Ishikawa (cell line): ENCODE data around the gene NLRP5.

Experiments
- CEBPB ChIP-seq: IDR thresholded peaks from 2 replicates; pipeline ENCODE4 v1.6.1; 2012
- CREB1 ChIP-seq: IDR thresholded peaks from 2 replicates; pipeline ENCODE4 v1.6.1; 2012; ENCODE audit warnings: low read depth
- EGR1 ChIP-seq: IDR thresholded peaks from 2 replicates; pipeline ENCODE4 v1.6.1; 2012
- EP300 ChIP-seq: IDR thresholded peaks from 2 replicates; pipeline ENCODE4 v1.6.1; 2012; ENCODE audit warnings: borderline replicate concordance
- FOXM1 ChIP-seq: IDR thresholded peaks from 2 replicates; pipeline ENCODE4 v1.6.1; 2012; ENCODE audit warnings: low read depth, borderline replicate concordance
- NFIC ChIP-seq: IDR thresholded peaks from 2 replicates; pipeline ENCODE4 v1.6.1; 2012
- RAD21 ChIP-seq: IDR thresholded peaks from 2 replicates; pipeline ENCODE4 v1.6.1; 2012; ENCODE audit warnings: low read depth
- TAF1 ChIP-seq: IDR thresholded peaks from 2 replicates; pipeline ENCODE4 v1.6.1; 2012; ENCODE audit warnings: low read depth, mild to moderate bottlenecking
- TCF12 ChIP-seq: IDR thresholded peaks from 2 replicates; pipeline ENCODE4 v1.6.1; 2012; ENCODE audit warnings: low read depth
- TEAD4 ChIP-seq: IDR thresholded peaks from 2 replicates; pipeline ENCODE4 v1.6.1; 2012
- YY1 ChIP-seq: IDR thresholded peaks from 2 replicates; pipeline ENCODE4 v1.6.1; 2012; ENCODE audit warnings: low read depth
- ZBTB7A ChIP-seq: IDR thresholded peaks from 2 replicates; pipeline ENCODE4 v1.6.1; 2012; ENCODE audit warnings: low read depth
- TF ChIP-seq, protein P1 (sequence below): IDR thresholded peaks from 2 replicates; pipeline ENCODE4 v1.6.1; 2012; ENCODE audit warnings: low read depth, mild to moderate bottlenecking
- TF ChIP-seq, protein P2 (sequence below): IDR thresholded peaks from 2 replicates; pipeline ENCODE4 v1.6.1; 2012
- TF ChIP-seq, protein P3 (sequence below): IDR thresholded peaks from 2 replicates; pipeline ENCODE4 v1.6.1; 2012

NLRP5 gene

DNA sequence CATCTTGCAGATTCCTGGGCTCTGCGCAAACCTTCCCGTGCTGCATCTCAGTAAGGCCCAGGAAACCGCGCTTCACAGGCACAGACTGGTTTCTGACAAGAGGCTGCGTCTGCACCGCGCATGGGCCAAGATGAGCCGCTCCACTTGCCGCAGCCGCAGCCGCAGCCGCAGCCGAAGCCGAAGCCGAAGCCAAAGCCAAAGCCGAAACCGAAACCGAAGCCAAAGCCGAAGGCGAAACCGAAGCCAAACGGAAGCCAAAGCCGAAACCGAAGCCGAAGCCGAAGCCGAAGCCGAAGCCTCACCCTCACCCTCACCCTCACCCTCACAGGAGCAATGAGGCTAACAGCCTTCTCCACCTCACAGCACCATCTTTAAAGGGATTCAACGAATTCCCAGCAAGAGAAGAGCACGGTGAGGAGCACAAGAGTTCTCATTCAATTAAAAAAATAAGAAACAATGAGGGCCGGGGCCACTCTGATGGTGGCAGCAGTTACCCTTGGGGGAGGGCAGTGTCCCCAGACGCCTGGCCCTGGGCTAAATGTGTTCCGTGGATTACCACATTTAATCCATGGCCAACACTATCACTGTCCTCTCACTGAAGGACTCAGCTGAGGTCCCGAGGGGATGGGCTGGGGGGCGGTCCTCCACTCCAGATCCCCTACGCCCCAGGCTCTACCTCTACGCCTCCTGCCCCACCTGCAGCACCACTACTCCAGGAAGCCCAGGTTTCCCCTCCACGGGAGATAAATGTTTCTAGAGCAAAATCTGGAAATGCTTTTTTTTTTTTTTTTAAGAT lies 105.4 kb downstream of the NLRP5 start:
- TF ChIP-seq EP300 (no peak), YY1 (no peak), TCF12 (no peak), FOXM1 (no peak), EGR1 (no peak), CEBPB (no peak), NFIC (no peak), TAF1 (no peak), CREB1 (no peak), TEAD4 (no peak), ZBTB7A (no peak), RAD21 (no peak)
- TF ChIP-seq, protein P1, sequence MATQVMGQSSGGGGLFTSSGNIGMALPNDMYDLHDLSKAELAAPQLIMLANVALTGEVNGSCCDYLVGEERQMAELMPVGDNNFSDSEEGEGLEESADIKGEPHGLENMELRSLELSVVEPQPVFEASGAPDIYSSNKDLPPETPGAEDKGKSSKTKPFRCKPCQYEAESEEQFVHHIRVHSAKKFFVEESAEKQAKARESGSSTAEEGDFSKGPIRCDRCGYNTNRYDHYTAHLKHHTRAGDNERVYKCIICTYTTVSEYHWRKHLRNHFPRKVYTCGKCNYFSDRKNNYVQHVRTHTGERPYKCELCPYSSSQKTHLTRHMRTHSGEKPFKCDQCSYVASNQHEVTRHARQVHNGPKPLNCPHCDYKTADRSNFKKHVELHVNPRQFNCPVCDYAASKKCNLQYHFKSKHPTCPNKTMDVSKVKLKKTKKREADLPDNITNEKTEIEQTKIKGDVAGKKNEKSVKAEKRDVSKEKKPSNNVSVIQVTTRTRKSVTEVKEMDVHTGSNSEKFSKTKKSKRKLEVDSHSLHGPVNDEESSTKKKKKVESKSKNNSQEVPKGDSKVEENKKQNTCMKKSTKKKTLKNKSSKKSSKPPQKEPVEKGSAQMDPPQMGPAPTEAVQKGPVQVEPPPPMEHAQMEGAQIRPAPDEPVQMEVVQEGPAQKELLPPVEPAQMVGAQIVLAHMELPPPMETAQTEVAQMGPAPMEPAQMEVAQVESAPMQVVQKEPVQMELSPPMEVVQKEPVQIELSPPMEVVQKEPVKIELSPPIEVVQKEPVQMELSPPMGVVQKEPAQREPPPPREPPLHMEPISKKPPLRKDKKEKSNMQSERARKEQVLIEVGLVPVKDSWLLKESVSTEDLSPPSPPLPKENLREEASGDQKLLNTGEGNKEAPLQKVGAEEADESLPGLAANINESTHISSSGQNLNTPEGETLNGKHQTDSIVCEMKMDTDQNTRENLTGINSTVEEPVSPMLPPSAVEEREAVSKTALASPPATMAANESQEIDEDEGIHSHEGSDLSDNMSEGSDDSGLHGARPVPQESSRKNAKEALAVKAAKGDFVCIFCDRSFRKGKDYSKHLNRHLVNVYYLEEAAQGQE, result no peak
- TF ChIP-seq, protein P2, sequence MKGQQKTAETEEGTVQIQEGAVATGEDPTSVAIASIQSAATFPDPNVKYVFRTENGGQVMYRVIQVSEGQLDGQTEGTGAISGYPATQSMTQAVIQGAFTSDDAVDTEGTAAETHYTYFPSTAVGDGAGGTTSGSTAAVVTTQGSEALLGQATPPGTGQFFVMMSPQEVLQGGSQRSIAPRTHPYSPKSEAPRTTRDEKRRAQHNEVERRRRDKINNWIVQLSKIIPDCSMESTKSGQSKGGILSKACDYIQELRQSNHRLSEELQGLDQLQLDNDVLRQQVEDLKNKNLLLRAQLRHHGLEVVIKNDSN, result no peak
- TF ChIP-seq, protein P3, sequence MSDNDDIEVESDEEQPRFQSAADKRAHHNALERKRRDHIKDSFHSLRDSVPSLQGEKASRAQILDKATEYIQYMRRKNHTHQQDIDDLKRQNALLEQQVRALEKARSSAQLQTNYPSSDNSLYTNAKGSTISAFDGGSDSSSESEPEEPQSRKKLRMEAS, result no peak

DNA sequence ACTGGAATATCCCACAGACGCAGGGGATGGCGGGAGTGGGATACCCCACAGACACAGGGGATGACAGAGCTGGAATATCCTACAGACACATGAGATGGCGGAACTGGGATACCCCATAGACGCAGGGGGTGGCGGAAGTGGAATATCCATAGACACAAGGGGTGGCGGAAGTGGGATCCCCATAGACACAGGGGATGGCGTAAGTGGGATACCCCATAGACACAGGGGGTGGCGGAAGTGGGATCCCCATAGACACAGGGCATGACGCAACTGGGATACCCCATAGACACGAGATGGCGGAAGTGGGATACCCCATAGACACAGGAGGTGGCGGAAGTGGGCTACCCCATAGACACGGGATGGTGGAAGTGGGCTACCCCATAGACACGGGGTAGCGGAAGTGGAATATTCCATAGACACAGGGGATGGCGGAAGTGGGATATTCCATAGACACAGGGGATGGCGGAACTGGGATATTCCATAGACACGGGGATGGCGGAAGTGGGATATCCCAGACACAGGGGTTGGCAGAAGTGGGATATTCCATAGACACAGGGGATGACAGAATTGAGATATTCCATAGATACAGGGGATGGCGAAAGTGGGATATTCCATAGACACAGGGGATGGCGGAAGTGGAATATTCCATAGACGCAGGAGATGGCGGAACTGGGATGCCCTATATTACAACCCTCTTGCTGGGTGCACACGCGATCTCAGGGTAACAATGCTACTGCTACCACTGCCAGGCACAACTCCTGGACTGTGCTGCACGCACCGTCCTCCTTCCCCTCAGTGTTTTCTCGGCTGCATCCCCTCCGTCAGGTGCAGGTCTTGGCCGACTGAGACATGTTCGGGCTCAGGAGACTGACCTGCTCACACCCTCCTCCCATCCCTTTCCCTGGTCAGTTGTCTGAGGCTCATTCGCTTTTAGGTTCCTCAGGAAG lies 106.4 kb downstream of the NLRP5 start:
- TF ChIP-seq, protein P1, result no peak
- TF ChIP-seq, protein P2, result no peak
- TF ChIP-seq, protein P3, result no peak
- TF ChIP-seq ZBTB7A, result no peak
- TF ChIP-seq TEAD4, result no peak
- TF ChIP-seq RAD21, result no peak
- TF ChIP-seq TAF1, result no peak
- no peak for TF ChIP-seq NFIC
- TF ChIP-seq YY1, result no peak
- TF ChIP-seq FOXM1, result no peak
- TF ChIP-seq EGR1, result no peak
- no peak for TF ChIP-seq EP300
- no peak for TF ChIP-seq CREB1
- no peak for TF ChIP-seq TCF12
- TF ChIP-seq CEBPB, result no peak

DNA sequence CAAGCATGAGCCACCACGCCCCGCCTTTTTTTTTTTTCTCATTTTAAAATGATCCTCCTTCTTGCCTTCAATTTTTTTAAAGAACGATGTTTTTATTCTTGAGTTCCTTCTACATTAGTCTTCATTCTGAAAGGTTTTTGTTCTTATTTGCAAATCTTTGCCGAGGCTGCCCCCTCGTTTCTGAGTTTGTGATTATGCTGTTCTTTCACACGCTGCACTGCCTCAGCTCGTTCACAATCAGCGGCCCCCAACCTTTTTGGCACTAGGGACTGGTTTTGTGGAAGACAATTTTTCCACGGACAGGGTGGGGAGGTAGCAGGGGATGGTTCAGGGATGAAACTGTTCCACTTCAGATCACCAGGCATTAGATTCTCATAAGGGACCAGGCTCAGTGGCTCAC lies 107.9 kb downstream of the NLRP5 start:
- TF ChIP-seq, protein P1, result no peak
- TF ChIP-seq CEBPB, result no peak
- TF ChIP-seq TEAD4, result no peak
- no peak for TF ChIP-seq EP300
- no peak for TF ChIP-seq EGR1
- no peak for TF ChIP-seq YY1
- no peak for TF ChIP-seq ZBTB7A
- no peak for TF ChIP-seq FOXM1
- TF ChIP-seq, protein P2, result no peak
- TF ChIP-seq RAD21, result no peak
- TF ChIP-seq, protein P3, result no peak
- TF ChIP-seq TCF12, result no peak
